ENCODE results near the gene UPF1. TPM values are rescaled to one million over a fixed set of nuclear protein-coding genes. Genes with fewer than 3 reads are reported as not detected.
A peak's percentile ranks its signal among the peaks of the same experiment; 100 is the strongest.

Gene UPF1
- total and polyA plus RNA-seq, 2 of the 13 experiments (the other 11 are each of a cell fraction or from before 2014, with no cell fraction given): 16.9 to 41.8 TPM

DNA sequence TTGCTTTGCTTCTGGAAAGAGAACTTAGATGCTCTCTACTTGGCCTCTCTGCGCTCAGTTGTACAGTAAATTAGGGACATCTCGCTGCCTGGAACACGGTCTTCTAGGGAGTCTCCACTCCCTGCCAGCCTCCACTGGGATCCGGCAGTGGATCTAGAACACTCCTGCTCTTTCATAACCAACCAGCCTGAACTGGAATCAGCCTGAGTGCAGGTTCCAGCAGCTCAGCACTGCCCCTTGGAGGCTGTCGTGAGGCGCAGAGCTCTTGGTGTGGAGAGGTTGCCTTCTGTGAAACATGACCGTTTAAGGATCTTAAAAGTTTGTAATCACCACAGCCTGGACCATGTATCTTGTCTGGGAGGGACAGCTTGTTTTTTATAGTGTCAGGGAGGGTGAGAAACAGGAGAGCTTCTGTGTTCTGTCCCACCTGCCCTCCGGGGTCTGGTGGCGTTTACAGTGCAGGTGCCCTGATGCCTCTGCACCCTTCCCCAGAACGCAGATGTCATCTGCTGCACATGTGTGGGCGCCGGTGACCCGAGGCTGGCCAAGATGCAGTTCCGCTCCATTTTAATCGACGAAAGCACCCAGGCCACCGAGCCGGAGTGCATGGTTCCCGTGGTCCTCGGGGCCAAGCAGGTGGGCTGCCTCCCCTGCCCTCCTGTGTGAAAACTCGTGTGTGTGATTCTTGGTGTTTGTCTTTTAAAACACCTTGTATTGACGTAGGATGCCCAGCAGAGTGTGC lies 24.8 kb downstream of the UPF1 start (continued):
- TF ChIP-seq NFYB (CRISPR knock-in tag; IDR thresholded peaks at IDR 0.05): no peak
- no peak for TF ChIP-seq NFIB (CRISPR knock-in tag; IDR thresholded peaks at IDR 0.05; ENCODE audit: borderline replicate concordance)
- no peak for TF ChIP-seq ZNF337 (CRISPR knock-in tag; IDR thresholded peaks at IDR 0.05; ENCODE audit: borderline replicate concordance, low read depth)
- no peak for TF ChIP-seq SKIL (CRISPR knock-in tag; IDR thresholded peaks at IDR 0.05; ENCODE audit: borderline replicate concordance)

GRCh38 chr19:18857223-18857622 lies 25.5 kb downstream of the UPF1 start:
- BruUV-seq (replicated peaks): no TSS peak
- ATAC-seq: no peak
- no peak overlapping the region for H3K4me3 ChIP-seq (replicated peaks in 1 of 3; ENCODE audit: insufficient read depth in 1 of 3, low read depth in 2 of 3, low read length in 3 of 3)
- no peak overlapping the region for H3K9ac ChIP-seq (ENCODE audit: insufficient read depth, low read depth, low read length)
- FAIRE-seq: no peak
- 93% methylated on average over 2 of the region's 13 CpGs for WGBS (ENCODE audit: low lambda C conversion rate)
- H3K79me2 ChIP-seq (ENCODE audit: insufficient read depth, low read length): no peaks in the 10 kb centered on the region
- 0 out of 2 replicates have a peak, but pooled peaks cover 3% of the 10 kb centered on the region for H4K20me1 ChIP-seq (ENCODE audit: insufficient read depth, low read length)
- no peaks in the 10 kb centered on the region for H3K27me3 ChIP-seq (ENCODE audit: control insufficient read depth in 1 of 2, insufficient read depth in 2 of 2, low read length in 2 of 2)
- H3K36me3 ChIP-seq (replicated peaks in 1 of 2; ENCODE audit: control insufficient read depth in 1 of 2, insufficient read depth in 2 of 2, low read length in 2 of 2): peaks cover 71 to 98% of the 10 kb centered on the region in 2 experiments
- H2AFZ ChIP-seq (ENCODE audit: low read length): no peak overlapping the region
- DNase-seq (ENCODE audit: low spot score): no peak
- H3K27ac ChIP-seq (ENCODE audit: extremely low read length, insufficient read depth, low read length): no peak overlapping the region
- in situ Hi-C loops (cut with HindIII; ENCODE audit: extremely low pct_ligation_motif_present, low pct_unique_long_range_greater_than_20kb) (no loop called here), intact Hi-C loops (cut with micrococcal nuclease; ENCODE audit: unreplicated experiment) (no loop called here)
- POLR2A ChIA-PET: no interaction called here
- TF ChIP-seq RBM22 (optimal IDR thresholded peaks at IDR 0.05; ENCODE audit: low read length): peak; percentile 76
- TF ChIP-seq ADNP (CRISPR knock-in tag; IDR thresholded peaks at IDR 0.05): no peak
- CTCF ChIA-PET (ENCODE audit: low intra/inter-chr PET ratio, low total read pairs): interaction anchor here (1.7 kb wide), 1 partner anchor 10 kb away, joined by 4 read pairs; no protein-coding TSS in a partner anchor
- H3K4me1 ChIP-seq (ENCODE audit: insufficient read depth, low read length): no peaks in the 10 kb centered on the region
- H3K9me3 ChIP-seq (ENCODE audit: low read length): no peaks in the 10 kb centered on the region
- H3K4me2 ChIP-seq (ENCODE audit: low read depth, low read length): no peak overlapping the region

All from HepG2 (cell line).